Stimulated activated CD8-positive, alpha-beta memory T cell treated with anti-CD3 and anti-CD28 coated beads, Interleukin-2, amount 100 ng/mL, for 48 hours (primary cell): ENCODE data around the gene OLIG3.

Source experiments
- DNase-seq, 2 donors: peaks; one replicate each; pipeline ENCODE4 v3.0.0-alpha.2; 2020; ENCODE audit warnings: low read depth in 2 of 2

The OLIG3 gene

DNA sequence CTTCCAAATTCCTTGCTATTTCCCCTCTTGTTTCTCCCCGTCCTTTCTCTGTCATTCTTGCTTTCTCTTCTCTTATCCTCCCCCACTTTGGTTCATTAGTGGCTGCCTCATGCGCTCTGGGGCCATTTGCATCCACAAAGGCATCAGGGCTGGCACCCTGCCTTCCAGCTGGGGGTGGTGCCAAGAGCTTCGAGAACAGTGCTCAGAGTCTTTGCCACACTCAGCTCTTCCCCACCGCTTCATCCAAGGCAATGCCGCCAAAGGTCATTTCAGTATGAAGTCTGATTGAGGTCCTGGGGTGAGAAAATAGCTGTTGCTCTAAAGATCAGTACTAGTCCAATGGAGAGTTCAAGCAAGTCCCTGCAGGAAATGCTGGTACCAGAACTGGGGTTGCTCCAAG is 22.7 kb downstream of the OLIG3 start:
- no peak for DNase-seq

DNA sequence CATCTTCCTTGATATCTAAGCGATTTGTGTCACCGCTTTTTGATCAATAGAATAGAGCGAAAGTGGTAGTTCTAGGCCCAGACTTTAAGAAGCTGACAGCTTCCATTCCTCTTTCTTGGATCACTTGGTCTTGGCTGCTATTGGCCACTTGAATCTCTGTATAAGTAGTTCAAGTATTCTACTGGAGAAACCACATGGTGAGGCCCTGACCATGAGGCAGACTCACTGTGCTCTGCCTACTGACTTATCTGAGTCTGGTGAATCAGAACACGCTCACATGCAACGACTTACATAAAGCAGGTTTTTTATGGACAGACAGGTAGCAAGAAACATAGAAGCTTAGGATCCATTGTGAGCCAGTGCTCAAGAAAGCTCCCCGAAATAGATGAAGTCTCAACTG is 27.0 kb downstream of the OLIG3 start:
- no peak for DNase-seq

DNA sequence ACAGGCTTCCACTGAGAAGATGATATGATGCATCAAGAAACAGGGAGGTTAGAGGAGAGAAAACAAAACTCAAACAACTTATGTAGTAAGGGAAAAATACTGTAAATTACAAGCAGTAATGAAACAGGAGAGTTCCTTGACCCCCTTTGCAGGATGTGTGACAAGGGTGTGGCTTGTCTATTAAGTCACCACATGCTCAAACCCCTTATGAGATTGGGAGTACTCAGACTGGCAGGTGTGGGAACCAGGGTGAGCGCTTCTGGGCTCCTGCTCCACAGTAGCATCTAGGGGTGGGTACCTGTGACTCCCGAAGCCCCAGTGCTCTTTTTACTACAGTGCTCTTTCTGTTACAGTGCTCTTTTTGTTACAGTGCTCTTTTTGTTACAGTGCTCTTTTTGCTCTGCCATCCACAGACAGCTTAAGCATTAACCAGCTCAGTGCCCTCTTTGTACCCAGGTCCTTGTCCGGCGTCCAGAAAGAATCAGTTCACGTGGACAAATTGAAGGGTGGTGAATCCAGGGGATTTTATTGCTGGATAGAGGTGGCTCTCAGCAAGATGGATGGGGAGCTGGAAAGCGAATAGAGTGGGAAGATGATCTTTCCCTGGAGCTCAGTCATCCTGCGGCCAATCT is 28.7 kb downstream of the OLIG3 start:
- DNase-seq, result no peak

DNA sequence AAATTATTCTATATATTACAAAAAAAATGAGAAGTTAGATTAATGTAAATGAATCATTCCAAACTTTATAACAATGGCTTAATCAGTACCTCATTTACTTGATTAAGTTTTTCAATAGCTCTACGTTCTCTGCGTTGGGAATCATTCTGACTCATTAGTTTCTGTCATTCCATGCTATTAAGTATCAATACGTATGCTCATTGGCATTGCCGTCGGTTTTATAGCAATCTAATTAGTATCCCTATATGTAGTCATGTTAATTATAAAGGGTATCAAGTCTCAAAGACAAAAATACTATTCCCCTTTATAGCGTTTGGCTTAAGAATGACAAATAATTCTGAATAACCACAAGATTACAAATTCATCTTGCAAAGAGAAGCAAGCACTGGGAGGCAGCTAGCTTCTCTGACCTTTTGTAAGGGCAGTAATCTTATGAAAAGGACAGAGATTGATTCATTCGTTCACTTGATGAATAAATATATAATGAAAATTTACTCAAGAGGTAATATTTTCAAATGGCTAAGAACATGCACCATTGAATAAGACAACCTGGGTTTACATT is 41.8 kb downstream of the OLIG3 start:
- DNase-seq, result no peak

DNA sequence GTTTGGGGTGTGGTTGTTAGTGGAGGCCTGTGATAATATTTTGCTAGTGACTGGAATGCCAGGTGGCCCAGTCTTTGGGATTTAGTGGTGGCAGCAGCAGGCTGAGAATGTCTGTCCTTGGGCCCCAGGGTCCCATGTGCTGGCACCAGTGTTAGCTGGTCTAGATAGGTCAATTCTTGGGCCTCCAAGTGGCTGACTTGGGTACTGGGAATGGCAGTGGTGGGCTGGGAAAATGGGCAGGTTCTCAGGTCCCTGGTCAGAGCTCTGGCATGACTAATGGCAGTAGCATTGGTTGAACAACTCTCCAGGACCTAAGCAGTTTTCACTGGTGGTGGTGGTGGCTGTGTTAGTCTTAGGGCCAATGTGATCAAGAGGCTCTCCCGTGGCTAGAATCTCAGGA is 50.3 kb downstream of the OLIG3 start:
- no peak for DNase-seq
